PC-9 (cell line): ENCODE measurements around the gene JPT1. TPM values are rescaled to one million over a fixed set of nuclear protein-coding genes. Genes with fewer than 3 reads are reported as not detected.

Experiments
- BruUV-seq: library from RNA; stranded (reverse); fragments of 400-500 nt; replicated peaks from 2 replicates; lab custom pipeline; 2021; lab: Mats Ljungman, UMichigan
- CTCF ChIA-PET: fragments of 300-600 bp; sonication (Branson Sonifier 250); formaldehyde crosslinking; loops from one replicate; lab custom pipeline; 2022; ENCODE audit warnings: antibody characterized with exemption; lab: Charles Lee
- POLR2A ChIA-PET: fragments of 300-600 bp; sonication (Branson Sonifier 250); formaldehyde crosslinking; loops from one replicate; lab custom pipeline; 2022; ENCODE audit warnings: antibody characterized with exemption; ENCODE audit not compliant: unreplicated experiment; lab: Charles Lee
- DNase-seq, 2 experiments: peaks; one replicate each; pipeline versions ENCODE4 v3.0.0 to v3.0.0-alpha.2; 2015 to 2022; ENCODE audit warnings: mixed read lengths in 1 of 2
- H2AFZ ChIP-seq: fragments of 200-600 bp; sonication (generic); 2 replicates; pipeline ENCODE4 v1.8.1; 2017; ENCODE audit warnings: antibody characterized with exemption
- H3F3A ChIP-seq: fragments of 200-600 bp; sonication (generic); 2 replicates; pipeline ENCODE4 v1.8.1; 2017; ENCODE audit warnings: antibody characterized with exemption, mild to moderate bottlenecking, low read depth; ENCODE audit not compliant: insufficient read depth
- H3K27ac ChIP-seq: fragments of 200-600 bp; sonication (generic); 2 replicates; pipeline ENCODE4 v1.6.1; 2016; ENCODE audit warnings: mixed run types
- H3K27me3 ChIP-seq: fragments of 200-600 bp; sonication (generic); 2 replicates; pipeline ENCODE4 v1.6.1; 2016; ENCODE audit warnings: low read depth, mixed run types; ENCODE audit not compliant: insufficient read depth
- H3K36me3 ChIP-seq: fragments of 200-600 bp; sonication (generic); 2 replicates; pipeline ENCODE4 v1.6.1; 2016; ENCODE audit warnings: low read depth, mixed run types
- H3K4me1 ChIP-seq: fragments of 200-600 bp; sonication (generic); replicated peaks from 2 replicates; pipeline ENCODE4 v1.6.1; 2016; ENCODE audit warnings: mixed run types; ENCODE audit not compliant: insufficient read depth
- H3K4me2 ChIP-seq: fragments of 200-600 bp; sonication (generic); 2 replicates; pipeline ENCODE4 v1.6.1; 2017; ENCODE audit warnings: mixed run types
- H3K4me3 ChIP-seq: fragments of 200-600 bp; sonication (generic); 2 replicates; pipeline ENCODE4 v1.6.1; 2016; ENCODE audit warnings: mixed run types
- H3K79me2 ChIP-seq: fragments of 200-600 bp; sonication (generic); 2 replicates; pipeline ENCODE4 v1.6.1; 2017; ENCODE audit warnings: low read depth, mixed run types
- H3K9me2 ChIP-seq: fragments of 200-600 bp; sonication (generic); 2 replicates; pipeline ENCODE4 v1.8.1; 2017; ENCODE audit warnings: mild to moderate bottlenecking; ENCODE audit not compliant: insufficient read depth
- H3K9me3 ChIP-seq: fragments of 200-600 bp; sonication (generic); 2 replicates; pipeline ENCODE4 v1.8.1; 2016; ENCODE audit warnings: low read depth; ENCODE audit not compliant: insufficient read depth
- H4K20me1 ChIP-seq: fragments of 200-600 bp; sonication (generic); 2 replicates; pipeline ENCODE4 v1.8.1; 2017; ENCODE audit not compliant: insufficient read depth
- EZH2 ChIP-seq: fragments of 200-600 bp; sonication (generic); IDR thresholded peaks from 2 replicates; pipeline ENCODE4 v1.8.0; 2017; ENCODE audit warnings: antibody characterized with exemption, low read depth
- intact Hi-C: fragments of 100-400 bp; cut with micrococcal nuclease; formaldehyde crosslinking; loops from one replicate; pipeline ENCODE4 v1.10.0; 2022; ENCODE audit not compliant: unreplicated experiment
- total RNA-seq: library from RNA; stranded (reverse); gene quantifications from 2 replicates; pipeline ENCODE4 v1.2.3, GENCODE V29; 2021
- TF ChIP-seq, protein P1 (sequence below): fragments of 200-600 bp; sonication (generic); conservative IDR thresholded peaks from 2 replicates; pipeline ENCODE4 v1.6.1; 2017; ENCODE audit warnings: mixed run types, antibody characterized with exemption, mild to moderate bottlenecking, moderate library complexity

JPT1 gene
- total RNA-seq, 1 experiment from 2014 or later, result 250 TPM

DNA sequence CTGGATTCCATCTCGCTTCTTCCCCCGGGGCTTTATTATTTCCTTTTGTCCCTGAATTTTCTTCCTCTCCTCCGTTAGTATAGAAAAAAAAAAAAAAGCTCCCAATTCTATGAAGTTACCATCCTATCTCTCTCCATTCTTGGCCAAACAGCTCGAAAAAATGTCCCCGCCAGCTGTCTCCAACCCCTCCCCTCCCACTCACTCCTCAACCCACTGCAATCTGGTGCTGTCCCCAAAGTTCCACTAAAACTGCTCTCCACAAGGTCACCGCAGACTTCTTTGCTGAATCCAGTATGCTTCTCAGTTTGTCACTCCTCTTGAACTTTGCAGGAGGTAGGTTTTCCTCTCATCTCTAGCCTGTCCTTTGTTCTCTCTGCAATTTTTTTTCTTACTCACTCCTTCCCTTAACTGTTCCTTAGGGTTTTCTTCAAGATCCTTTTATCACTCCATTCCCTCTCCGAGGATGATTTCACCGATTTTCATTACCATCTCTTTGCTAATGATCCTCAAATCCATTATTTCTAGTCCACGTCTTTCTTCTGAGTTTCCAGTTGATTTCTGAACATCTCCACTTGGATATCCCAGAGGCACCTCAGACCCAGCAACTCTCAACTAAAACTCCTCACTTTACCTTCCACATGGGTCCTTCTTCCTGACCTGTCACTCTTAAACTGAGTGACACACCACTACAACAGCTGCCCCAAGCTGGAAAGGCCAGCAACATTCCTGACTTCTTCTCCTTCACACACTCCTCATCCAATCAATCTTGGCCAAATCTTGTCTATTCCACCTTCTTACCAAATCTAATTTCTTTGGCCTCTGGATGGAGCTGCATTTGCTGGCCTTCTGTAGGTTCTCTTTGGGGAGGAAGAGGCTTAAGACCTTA, 29.9 kb upstream of the JPT1 start:
- CTCF ChIA-PET, result interaction anchor here (0.6 kb wide), 1 partner anchor 277 kb away, joined by 3 read pairs; no protein-coding TSS in a partner anchor

DNA sequence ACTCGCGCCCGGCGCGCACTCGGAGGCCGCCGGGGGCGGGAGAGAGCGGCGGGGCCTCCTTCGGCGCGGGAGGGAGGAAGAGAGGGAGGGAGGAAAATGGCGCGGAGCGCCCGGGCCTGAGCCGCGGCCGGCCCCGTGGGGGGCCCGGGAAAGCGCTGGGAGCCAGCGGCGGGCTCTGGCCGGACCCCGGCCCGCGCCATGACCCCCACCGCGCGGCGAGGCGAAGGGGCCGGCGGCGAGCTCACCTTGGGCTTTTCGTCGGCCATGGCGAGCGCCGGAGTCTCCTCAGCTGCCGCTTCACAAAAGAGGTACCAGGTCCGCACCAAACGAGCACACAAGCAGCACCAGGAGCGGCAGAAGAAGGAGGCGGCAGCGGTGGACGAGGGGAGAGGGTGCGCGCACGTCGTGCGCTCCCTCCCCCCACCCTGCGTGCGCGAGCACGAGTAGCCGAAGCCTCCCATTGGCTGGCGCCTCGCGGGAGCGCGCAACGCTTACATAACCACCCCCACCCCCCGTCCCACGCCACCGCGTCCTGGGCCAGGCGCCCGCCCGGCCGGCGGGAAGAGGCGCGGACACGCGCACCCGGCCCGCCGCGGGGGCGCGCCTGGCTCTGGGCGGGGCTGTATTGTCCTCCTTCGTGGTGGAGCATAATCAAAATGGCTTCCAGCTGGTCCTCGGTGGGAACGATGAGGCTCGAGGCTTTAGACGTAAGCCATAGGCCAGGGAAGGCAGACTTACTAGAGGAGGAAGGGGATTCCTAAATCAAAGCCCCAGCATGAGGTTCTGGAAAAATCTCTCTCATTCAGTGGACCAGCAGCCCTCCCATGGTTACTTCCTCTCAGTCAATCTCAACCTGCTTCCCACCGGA, 28.5 kb upstream of the JPT1 start, which contains the start of gene SUMO2:
Gene SUMO2 (minus strand): TSS at position 391 of the 868 bp plus-strand sequence. CDS start 125 bp downstream, at position 266.
- Histone ChIP-seq H3K36me3 (peaks cover 11% of the 10 kb centered on the region), H4K20me1 (peaks cover 31% of the 10 kb centered on the region), H2AFZ (peak within 1 kb of the TSS; percentile 90), H3F3A (peaks cover 38% of the 10 kb centered on the region), H3K4me1 (peaks cover 16% of the 10 kb centered on the region), H3K9me3 (no peaks in the 10 kb centered on the region), H3K4me3 (peak within 1 kb of the TSS; percentile 84), H3K27me3 (no peaks in the 10 kb centered on the region), H3K27ac (peak within 1 kb of the TSS; percentile 87), H3K9me2 (no peaks in the 10 kb centered on the region), H3K79me2 (peaks cover 48% of the 10 kb centered on the region), H3K4me2 (peak within 1 kb of the TSS; percentile 87)
- intact Hi-C loops, result no loop called here
- TF ChIP-seq EZH2, result no peak
- TF ChIP-seq, protein P1, sequence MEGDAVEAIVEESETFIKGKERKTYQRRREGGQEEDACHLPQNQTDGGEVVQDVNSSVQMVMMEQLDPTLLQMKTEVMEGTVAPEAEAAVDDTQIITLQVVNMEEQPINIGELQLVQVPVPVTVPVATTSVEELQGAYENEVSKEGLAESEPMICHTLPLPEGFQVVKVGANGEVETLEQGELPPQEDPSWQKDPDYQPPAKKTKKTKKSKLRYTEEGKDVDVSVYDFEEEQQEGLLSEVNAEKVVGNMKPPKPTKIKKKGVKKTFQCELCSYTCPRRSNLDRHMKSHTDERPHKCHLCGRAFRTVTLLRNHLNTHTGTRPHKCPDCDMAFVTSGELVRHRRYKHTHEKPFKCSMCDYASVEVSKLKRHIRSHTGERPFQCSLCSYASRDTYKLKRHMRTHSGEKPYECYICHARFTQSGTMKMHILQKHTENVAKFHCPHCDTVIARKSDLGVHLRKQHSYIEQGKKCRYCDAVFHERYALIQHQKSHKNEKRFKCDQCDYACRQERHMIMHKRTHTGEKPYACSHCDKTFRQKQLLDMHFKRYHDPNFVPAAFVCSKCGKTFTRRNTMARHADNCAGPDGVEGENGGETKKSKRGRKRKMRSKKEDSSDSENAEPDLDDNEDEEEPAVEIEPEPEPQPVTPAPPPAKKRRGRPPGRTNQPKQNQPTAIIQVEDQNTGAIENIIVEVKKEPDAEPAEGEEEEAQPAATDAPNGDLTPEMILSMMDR, result no peak
- DNase-seq, result peak; percentile 73 to 92
- POLR2A ChIA-PET, result interaction anchor here (0.6 kb wide), 1 partner anchor 16 kb away, joined by 4 read pairs; no protein-coding TSS in a partner anchor
- BruUV-seq, result no TSS peak
- CTCF ChIA-PET, result no interaction called here

More for the DNA sequence above, 29.9 kb upstream of the JPT1 start:
- no TSS peak for BruUV-seq
- Histone ChIP-seq H3K4me3 (no peak overlapping the region), H3F3A (peaks cover 38% of the 10 kb centered on the region), H3K79me2 (peaks cover 35% of the 10 kb centered on the region), H2AFZ (no peak overlapping the region), H4K20me1 (peaks cover 24% of the 10 kb centered on the region), H3K27ac (no peak overlapping the region), H3K9me3 (no peaks in the 10 kb centered on the region), H3K4me2 (no peak overlapping the region), H3K36me3 (peaks cover 9% of the 10 kb centered on the region), H3K9me2 (no peaks in the 10 kb centered on the region), H3K4me1 (peaks cover 21% of the 10 kb centered on the region), H3K27me3 (no peaks in the 10 kb centered on the region)
- intact Hi-C loops, result no loop called here
- no peak for DNase-seq
- TF ChIP-seq EZH2, result no peak
- POLR2A ChIA-PET, result interaction anchor here (0.7 kb wide), 1 partner anchor 288 kb away, joined by 3 read pairs; no protein-coding TSS in a partner anchor

DNA sequence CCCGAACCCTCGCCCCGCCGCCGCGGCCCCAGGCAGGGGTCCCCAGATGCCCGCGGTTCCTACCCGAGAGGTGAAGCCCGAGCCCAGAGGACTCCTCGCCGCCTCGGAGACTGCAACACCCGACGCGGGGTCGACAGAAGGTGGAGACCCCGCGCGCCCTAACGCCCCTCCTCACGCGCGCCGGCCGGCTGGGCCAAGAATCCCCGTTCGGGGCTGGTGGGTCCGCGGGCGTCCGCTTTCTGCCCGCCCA, 27.9 kb upstream of the JPT1 start:
- no peaks in the 10 kb centered on the region for H3K9me3 ChIP-seq
- H4K20me1 ChIP-seq, result peaks cover 31% of the 10 kb centered on the region
- H3K27ac ChIP-seq, result peak overlapping the region; percentile 87
- H3K4me3 ChIP-seq, result peak overlapping the region; percentile 84
- BruUV-seq, result no TSS peak
- no peak for DNase-seq
- peaks cover 54% of the 10 kb centered on the region for H3K79me2 ChIP-seq
- H3K27me3 ChIP-seq, result no peaks in the 10 kb centered on the region
- H3F3A ChIP-seq, result peaks cover 34% of the 10 kb centered on the region
- ChIA-PET CTCF (no interaction called here), POLR2A (no interaction called here)
- TF ChIP-seq EZH2, result no peak
- TF ChIP-seq, protein P1, result 0 out of 2 replicates have a peak, but pooled peaks have one; percentile 20
- peaks cover 16% of the 10 kb centered on the region for H3K4me1 ChIP-seq
- peaks cover 11% of the 10 kb centered on the region for H3K36me3 ChIP-seq
- H2AFZ ChIP-seq, result peak overlapping the region; percentile 9; the same call in 1 of the 2 replicates
- intact Hi-C loops, result no loop called here
- H3K9me2 ChIP-seq, result no peaks in the 10 kb centered on the region
- peak overlapping the region; percentile 87 for H3K4me2 ChIP-seq
